SKM-1 (cell line): Measurements from ENCODE around the gene GOSR2.

ENCODE experiments used
- DNase-seq: peaks from one replicate; lab custom pipeline; 2025; ENCODE audit not compliant: unreplicated experiment; lab: John Stamatoyannopoulos, UW

Gene GOSR2

DNA sequence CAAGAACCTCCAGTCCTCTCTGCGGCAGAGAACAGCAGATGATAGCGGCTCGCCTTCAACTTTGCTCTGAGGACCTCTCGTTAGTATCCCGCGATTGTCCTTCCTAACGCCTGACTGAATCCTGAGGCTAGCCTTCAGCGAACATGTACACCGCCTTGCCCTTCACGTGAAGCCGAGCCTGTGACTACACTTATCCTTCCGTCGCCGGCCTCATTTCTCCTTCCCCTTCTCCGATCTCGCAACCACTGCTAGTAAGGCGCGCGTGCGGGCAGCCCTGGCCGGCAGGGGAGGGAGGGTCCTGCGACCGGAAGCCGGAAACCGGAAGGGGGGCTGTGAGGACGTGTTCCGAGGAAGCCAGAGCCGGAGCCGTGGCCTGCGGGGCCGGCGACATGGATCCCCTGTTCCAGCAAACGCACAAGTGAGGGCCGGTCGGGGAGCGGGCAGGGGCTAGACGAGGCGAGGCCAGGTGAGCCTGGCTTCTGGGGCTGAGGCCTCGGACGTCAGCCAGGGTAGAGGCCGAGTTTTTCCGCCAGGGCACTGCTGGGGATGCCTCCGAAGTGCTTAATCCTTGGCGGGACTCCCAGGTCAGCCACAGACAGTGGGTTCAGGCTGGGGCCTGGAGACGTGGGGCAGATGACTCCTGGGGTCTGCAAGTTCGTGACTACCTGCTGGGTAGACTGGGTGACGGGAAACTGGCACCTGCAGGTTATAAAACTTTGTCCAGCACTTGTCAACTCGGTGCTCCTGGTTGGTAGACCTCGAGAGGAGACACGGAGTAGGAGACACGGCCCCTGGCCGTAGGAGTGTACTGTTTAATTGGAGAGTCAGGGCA, at the start of gene GOSR2:
Gene GOSR2, plus strand, starts transcription at position 357 of the 832 bp plus-strand sequence. Its CDS starts 33 bp downstream, at position 390.
- DNase-seq, result peak; percentile 87

DNA sequence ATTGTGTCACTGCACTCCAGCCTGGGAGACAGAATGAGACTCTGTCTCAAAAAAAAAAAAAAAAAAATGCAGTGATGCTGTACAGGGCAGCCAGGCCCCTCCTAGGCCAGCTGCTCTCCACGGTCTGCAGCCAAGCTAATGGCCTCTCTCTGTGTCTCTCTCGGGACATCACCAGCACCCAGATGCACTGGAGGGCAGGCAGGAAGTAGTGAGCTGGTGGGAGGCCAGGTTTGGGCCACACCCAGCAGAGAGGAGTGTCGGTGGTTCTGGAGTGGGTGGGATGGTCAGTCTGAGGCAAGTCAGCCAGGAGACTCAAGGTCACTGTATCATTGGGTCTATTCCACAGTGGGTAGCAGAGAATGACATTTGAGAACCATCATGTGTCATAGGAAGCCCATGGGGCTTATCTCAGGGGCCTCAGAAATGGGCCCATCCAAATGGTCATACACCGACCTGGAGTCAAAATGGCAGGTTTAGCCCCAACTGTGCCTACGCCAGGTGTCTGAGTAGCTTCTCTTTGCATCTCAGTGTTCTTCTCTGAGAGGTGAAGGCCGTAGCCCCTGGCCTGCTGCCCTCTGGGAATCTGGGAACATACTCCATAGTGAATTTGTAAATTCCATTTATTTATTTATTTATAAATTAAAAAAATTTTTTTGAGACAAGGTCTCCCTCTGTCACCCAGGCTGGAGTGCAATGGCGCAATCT, 48.9 kb upstream of the GOSR2 start:
- DNase-seq, result no peak

DNA sequence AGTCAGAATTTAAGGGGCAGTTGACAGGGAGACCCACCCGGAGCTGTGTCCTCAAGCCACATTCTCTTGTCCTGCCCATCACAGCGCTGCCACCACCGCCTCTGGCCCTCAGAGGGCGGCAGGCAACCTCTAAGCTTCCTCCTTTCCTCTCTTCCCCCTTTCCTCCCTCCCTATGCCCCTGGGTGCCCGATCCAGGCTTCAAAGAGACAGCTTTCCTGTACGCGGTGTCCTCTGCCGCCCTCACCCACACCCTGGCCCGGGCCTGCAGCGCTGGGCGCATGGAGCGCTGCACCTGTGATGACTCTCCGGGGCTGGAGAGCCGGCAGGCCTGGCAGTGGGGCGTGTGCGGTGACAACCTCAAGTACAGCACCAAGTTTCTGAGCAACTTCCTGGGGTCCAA, 48.1 kb upstream of the GOSR2 start:
- no peak for DNase-seq

DNA sequence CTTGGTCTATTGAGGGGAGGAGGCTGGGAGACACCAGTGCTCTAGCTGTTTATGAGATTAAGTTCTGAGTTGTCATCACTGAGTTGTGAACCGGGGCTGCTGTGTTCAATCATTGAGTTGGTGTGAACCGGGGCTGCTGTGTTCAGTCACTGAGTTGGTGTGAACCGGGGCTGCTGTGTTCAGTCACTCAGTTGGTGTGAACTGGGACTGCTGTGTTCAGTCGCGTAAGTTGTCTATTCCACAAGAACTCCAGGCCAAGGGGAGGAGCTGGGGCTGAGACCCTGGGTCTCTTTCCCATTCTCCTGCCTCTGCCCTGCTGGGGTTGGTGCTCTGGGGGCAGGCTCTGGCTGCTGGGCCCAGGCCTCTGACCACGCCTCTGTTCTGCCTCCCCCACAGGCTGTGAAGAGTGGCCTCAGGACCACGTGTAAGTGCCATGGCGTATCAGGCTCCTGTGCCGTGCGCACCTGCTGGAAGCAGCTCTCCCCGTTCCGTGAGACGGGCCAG, 47.1 kb upstream of the GOSR2 start:
- DNase-seq, result no peak

DNA sequence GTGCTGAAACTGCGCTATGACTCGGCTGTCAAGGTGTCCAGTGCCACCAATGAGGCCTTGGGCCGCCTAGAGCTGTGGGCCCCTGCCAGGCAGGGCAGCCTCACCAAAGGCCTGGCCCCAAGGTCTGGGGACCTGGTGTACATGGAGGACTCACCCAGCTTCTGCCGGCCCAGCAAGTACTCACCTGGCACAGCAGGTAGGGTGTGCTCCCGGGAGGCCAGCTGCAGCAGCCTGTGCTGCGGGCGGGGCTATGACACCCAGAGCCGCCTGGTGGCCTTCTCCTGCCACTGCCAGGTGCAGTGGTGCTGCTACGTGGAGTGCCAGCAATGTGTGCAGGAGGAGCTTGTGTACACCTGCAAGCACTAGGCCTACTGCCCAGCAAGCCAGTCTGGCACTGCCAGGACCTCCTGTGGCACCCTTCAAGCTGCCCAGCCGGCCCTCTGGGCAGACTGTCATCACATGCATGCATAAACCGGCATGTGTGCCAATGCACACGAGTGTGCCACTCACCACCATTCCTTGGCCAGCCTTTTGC, 46.5 kb upstream of the GOSR2 start:
- no peak for DNase-seq

GRCh38 chr17:46876926-46877325, 46.0 kb upstream of the GOSR2 start:
- DNase-seq, result no peak

DNA sequence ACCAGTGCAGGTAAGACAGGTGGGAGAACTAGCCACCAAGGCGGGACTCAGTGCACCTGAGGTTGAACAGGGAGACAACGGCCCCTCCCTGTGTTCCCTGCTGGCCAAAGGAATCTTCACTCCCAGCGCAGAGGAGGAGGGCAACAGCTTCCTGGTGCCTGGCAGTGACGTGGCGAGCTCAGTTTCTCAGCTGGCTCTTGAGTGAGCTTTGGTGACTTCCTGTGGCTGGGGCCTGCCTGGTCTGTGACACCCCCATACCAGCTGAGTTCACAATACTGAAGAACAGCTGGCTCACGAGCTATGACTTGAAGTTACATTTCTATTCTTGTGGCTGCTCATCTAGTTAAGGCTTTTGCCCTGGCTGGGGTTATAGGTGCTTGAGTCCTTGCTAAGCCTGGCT, 45.5 kb upstream of the GOSR2 start:
- no peak for DNase-seq

- DNase-seq, result no peak
These were observed 44.9 kb upstream of the GOSR2 start for GRCh38 chr17:46878055-46878454.

GRCh38 chr17:46879101-46879500, 43.9 kb upstream of the GOSR2 start:
- DNase-seq, result no peak

GRCh38 chr17:46881015-46881414, 41.9 kb upstream of the GOSR2 start:
- DNase-seq, result no peak

- DNase-seq, result no peak
These were observed 40.3 kb upstream of the GOSR2 start for GRCh38 chr17:46882666-46883065.

DNA sequence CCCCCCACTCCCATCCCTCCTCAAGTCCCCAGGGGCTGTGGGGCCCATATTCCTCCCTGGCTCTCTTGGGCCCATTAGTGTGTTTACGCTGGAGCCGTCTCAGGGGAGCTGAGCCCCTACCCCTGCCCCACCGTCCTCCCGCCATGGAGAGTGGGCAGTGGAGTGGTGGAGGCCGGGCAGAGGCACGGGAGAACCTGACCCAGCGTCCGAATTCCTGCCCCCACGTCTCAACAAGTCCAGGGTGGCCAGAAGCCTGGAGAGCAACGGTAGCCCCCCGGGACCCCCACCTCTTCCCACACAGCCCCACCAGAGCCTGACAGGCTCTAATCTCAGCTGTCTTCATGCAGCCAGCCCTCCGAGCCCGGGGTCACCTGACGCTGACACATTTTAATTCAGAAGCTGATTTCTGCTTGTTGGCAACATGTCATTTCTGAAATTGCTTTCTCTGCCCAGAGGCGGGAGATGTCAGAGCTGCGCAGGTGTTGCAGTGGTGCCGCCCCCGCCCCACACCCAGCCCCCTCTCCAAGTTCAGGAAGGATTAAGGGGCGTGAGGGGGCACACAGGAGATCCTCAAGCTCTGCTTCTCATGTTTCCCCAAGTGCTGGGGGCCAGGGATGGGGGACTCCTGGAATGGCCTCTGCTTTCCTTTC, 39.0 kb upstream of the GOSR2 start:
- DNase-seq, result no peak

DNA sequence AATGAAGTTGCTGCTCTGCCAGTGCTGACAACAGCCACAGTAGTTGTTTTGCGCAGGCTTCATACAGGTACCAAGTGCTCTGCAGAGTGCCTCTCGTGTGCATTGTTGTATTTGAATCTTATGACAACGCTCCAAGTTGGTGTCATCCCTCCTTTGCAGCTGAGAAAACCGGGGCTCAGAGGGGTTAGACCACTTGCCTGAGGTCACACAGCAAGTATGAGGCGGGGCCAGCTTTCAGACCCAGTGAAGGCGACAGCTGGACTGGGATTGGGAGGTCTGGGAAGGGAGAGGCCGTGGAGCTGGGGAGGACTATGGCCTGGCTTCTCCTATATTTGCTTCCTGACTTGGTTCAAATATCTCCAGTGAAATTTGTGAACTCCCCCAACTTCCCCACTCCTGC, 38.4 kb upstream of the GOSR2 start:
- no peak for DNase-seq

GRCh38 chr17:46885415-46886309, 37.3 kb upstream of the GOSR2 start:
- no peak for DNase-seq

GRCh38 chr17:46886310-46886663, 36.7 kb upstream of the GOSR2 start:
- no peak for DNase-seq

GRCh38 chr17:46887717-46888116, 35.2 kb upstream of the GOSR2 start:
- no peak for DNase-seq

DNA sequence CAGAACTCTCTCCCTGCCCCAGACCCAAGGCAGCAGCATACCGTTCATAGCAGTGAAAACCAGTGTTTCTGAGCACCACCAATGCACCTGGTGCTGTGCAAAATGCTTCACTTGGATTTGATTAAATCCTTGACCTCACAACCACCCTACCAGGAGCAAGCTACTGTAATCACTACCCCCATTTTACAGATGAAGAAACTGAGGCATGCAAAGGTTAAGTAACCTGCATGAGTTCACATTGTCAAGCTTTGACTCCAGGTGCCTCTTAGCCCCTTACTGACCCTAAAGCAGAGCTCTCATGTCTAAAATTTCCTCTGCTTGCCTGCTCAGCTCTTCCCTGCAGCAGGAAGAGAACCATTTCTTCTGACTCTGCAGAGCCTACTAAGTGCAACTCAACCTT, 34.2 kb upstream of the GOSR2 start:
- no peak for DNase-seq

DNA sequence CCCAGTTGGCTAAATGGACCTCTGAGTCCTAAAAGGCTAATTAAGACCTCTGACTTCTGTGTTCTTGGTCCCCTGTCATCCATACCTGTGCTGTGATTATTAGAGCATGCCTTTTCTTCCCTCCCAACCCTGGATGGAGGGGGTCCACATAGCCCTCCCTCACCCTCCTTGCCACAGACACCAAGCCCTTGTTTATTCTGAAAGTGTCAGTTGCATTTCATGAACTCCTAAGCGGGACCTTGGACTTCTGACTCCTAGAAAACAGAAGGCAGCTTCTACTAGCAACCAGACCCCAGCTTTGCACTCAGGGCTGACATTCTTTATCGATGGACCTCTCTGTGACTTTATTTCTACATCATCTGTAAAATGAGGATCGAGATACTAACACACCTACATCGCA, 33.4 kb upstream of the GOSR2 start:
- DNase-seq, result no peak

DNA sequence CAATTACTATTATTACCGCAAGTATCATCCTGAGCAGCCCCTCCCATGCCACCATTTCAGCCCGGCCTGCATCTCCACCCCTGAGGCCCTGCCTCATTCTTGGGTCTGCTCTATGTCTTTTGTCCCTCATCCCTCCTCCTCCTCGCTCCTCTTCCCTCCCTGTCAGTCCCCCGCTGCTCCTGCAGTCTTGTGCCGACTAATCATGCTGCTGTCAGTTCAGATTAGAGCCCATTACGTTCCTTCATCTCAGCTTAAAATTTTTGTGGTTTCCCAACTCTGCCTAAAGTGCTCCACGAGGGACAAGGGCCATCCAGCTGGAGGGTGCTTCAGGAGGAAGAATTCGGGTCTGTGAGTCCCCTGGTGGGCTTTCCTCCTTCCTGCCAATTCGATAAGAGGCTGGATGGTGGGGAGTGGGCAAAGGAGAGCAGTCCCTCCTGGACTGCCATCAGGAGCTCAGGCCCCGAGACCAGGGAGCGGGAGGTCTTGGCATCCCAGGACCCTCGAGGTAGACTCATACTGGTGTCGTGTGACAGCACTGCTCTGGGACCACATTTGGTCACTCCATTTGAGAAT, 32.9 kb upstream of the GOSR2 start:
- DNase-seq, result no peak

DNA sequence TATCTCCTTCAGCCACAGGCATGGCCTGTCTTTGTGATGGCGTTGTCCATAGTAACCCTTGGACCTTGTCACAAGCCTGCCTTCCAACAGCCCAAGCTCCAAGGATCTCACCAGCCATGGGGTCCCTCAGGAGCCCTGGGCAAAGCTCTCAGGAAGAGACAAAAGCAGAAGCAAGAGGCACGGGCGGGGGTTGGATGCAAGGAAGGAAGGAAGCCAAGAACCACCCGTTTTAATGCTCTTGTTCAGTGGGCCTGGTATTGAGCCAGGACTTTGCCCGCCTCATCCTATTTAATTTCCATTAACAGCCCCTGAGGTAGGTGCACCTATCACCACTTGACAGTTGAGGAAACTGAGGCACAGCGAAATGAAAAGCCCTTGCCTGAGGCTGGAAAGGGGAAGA, 32.3 kb upstream of the GOSR2 start:
- no peak for DNase-seq
